LNCAP (cell line): ENCODE measurements around the gene IDI2.

Source experiments
- CTCF ChIP-seq: fragments of 450-650 bp; IDR thresholded peaks from 2 replicates; pipeline ENCODE4 v1.5.1; 2017; ENCODE audit warnings: mild to moderate bottlenecking

IDI2 gene

GRCh38 chr10:983971-984655 is 41.5 kb downstream of the IDI2 start:
- TF ChIP-seq CTCF: no peak

GRCh38 chr10:983401-983800 is 42.3 kb downstream of the IDI2 start:
- no peak for TF ChIP-seq CTCF

GRCh38 chr10:980468-981093 is 45.1 kb downstream of the IDI2 start:
- TF ChIP-seq CTCF: no peak

GRCh38 chr10:978826-979421 is 46.7 kb downstream of the IDI2 start:
- TF ChIP-seq CTCF: no peak

GRCh38 chr10:976316-976715 is 49.3 kb downstream of the IDI2 start:
- no peak for TF ChIP-seq CTCF

- TF ChIP-seq CTCF: no peak
These were observed 50.9 kb downstream of the IDI2 start for GRCh38 chr10:974785-975074.

GRCh38 chr10:974038-974784 is 51.4 kb downstream of the IDI2 start:
- TF ChIP-seq CTCF: no peak
